ENCODE results near the gene DNAJB8. TPM values are rescaled to one million over a fixed set of nuclear protein-coding genes. Genes with fewer than 3 reads are reported as not detected.

Gene DNAJB8
- not detected in 2 replicates for total RNA-seq (2014; rRNA removed; shearing (Covaris generic); ENCODE audit: low replicate concordance)

DNA sequence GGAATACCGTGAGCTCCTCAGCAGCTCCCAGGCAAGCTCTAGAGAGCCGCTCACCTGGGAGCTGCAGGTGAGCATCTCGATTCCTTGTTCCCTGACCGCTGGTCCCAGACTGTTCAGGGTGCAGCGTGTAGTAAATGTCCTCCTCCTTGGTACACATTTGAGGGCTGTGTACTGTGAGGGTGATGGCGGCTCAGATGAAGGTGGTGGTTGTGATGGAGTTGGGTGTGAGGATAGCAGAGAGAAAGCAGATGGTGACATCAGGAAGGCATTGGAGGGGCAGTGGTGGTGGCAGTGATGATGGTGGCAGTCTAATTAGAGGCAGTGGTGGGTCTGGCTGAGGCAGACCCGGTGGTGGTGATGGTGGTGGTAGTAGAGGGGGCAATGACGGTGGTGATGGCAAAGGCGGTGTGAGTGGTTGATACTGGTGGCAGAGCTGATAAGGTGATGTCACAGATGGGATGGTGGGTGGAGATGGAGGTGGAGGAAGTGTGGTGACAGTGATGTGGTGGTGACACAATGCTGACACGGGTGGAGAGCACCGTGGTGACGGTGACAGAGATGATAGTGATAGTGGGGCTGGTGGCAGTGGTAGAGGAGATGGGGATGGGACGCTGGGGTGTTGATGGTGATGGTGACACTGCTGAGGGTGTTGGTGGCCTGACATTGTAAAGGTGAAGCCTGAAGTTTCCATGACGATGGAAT is at the start of gene DNAJB8:
DNAJB8 (minus strand) TSS at position 51 of the 702 bp plus-strand sequence. CDS start 3,645 bp downstream, outside the sequence.
- H3K27me3 ChIP-seq: peaks cover 11% of the 10 kb centered on the region
- no peaks in the 10 kb centered on the region for H3K9me3 ChIP-seq
- no peaks in the 10 kb centered on the region for H3K36me3 ChIP-seq
- H3K4me3 ChIP-seq: no peak within 1 kb of the TSS
- no peak for DNase-seq

DNA sequence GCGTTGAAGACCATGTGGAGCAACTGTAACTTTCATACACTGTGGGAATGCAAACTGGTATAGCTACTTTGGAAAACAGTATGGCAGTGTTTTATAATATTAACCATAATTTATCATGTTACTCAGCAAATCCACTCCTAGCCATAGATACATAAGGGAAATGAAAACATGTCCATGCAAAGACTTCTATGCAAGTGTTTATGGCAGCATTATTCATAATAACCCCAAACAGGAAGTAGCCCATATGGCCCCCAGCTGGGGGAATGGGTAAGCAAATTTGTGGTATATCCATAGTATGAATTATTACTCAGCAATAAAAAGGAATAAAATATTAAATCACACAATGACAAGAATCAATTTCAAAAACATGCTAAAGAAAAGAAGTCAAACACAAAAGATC is 49.3 kb upstream of the DNAJB8 start:
- peaks cover 15% of the 10 kb centered on the region for H3K9me3 ChIP-seq
- no peak for DNase-seq
- no peaks in the 10 kb centered on the region for H3K36me3 ChIP-seq
- H3K27me3 ChIP-seq: peaks cover 45% of the 10 kb centered on the region
- no peak overlapping the region for H3K4me3 ChIP-seq

DNA sequence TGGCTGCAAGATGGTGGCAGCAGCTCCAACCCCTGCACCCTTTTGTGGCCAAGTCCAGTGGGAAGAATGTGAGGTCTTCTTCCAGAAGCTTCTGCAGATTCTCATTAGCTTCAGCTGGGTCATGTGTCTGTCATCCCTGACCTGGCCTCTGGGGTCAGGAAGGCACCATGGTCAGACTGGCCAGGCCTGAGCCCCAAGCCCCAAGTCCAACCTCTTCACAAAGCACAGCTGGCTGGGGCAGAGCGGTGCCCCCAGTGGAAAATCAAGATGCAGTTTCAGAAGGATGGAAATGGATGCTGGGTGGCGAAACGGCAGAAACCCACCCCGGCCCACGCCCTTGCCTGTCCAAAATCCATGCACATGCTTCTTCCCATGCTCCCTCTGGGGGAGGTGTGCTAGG is 42.2 kb upstream of the DNAJB8 start:
- no peak for DNase-seq
- Histone ChIP-seq H3K36me3 (no peaks in the 10 kb centered on the region), H3K9me3 (no peaks in the 10 kb centered on the region), H3K27me3 (peaks cover 20% of the 10 kb centered on the region), H3K4me3 (no peak overlapping the region)

DNA sequence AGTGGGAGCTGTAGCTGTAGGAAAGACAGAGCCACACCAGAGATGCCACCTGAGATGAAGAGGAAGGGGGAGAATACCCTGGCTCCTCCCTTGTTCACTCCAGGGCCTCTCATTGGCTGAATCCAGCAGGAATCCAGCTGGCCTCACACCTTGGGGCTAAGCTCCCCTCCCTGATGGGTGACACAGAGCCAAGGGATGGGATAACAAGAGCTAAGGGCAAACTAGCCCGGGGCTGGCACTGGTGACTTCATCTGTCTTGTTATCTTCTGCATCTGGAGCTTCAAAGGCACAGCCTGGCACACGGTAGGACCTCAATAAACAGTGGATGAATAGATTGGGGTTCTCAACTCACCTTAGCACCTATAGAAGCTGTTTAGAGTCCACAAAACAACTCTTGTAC is 40.1 kb upstream of the DNAJB8 start:
- no peaks in the 10 kb centered on the region for H3K9me3 ChIP-seq
- peaks cover 11% of the 10 kb centered on the region for H3K27me3 ChIP-seq
- DNase-seq: no peak
- no peak overlapping the region for H3K4me3 ChIP-seq
- H3K36me3 ChIP-seq: no peaks in the 10 kb centered on the region

DNA sequence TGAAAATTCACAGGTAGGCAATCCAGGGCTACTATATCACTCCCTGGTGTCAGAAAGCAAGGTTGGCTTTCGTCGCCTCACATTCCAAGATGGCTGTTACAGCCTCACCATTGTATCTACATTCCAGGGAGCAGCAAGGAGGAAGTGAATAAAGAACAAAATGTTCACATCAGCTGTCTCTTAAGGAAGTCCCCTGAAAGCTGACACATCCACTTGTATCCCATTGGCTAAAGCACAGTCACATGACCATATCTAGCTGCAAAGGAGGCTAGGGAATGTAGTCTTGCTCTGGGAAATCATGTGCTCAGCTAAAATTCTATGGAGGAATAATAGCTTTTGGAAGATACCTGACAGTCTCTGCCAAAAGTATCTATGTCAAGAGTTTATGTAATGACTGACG is 39.1 kb upstream of the DNAJB8 start:
- no peaks in the 10 kb centered on the region for H3K36me3 ChIP-seq
- peaks cover 13% of the 10 kb centered on the region for H3K27me3 ChIP-seq
- H3K9me3 ChIP-seq: no peaks in the 10 kb centered on the region
- DNase-seq: no peak
- H3K4me3 ChIP-seq: no peak overlapping the region

DNA sequence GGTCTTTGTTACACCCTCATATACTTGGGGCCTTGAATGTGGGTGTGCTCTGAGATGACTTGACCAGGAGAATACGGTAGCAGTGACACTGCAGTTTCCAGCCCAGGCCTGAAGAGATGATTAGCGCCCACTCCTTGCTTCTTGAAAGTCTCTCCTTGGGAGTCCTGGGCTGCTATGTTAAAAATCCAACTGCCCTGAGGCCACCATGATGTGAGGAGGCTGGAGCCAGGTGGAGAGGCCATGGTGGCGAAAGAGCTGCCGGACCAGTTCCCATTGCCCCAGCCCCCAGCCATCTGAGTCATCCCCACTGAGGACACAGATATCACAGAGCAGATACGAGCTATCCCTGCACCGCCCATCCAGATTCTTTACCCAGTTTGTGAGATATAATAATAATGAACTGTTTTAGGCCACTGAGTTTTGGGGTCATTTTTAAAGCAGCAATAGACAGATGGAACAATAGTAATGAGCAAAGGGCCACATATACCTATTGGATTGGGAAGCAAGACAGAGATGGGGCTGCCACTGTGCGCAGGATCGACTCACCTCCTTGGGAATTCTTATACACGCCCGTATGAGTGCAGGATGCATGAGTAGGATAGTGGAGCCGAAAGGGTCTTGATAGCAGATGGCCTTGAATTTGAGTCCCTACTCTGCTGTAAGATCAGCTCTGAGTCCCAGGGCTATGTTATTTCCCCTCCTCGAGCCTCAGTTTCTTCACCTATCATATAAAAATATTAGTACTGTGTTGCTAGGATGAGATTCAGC is 38.5 kb upstream of the DNAJB8 start:
- Histone ChIP-seq H3K4me3 (no peak overlapping the region), H3K36me3 (no peaks in the 10 kb centered on the region), H3K27me3 (peaks cover 13% of the 10 kb centered on the region), H3K9me3 (no peaks in the 10 kb centered on the region)
- no peak for DNase-seq

DNA sequence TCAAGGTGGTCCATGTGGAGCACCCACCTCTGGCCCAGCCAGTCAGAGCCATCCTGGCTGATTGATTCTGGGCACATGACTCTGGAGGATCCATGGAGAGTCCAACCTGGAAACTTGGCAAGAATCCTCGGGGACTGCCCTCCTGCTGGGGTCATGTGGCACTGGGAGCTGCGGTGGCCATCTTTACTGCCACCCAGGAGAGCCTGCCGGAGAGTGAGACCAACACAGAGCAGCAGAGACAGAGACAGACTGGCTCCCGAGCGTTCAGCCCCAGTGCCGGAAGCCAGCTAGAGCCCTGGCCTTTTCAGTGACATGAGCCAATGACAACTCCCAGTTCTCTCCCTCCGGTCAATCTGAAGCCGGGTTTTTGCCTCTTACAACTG is 37.8 kb upstream of the DNAJB8 start:
- Histone ChIP-seq H3K36me3 (no peaks in the 10 kb centered on the region), H3K4me3 (no peak overlapping the region), H3K27me3 (peaks cover 13% of the 10 kb centered on the region), H3K9me3 (no peaks in the 10 kb centered on the region)
- DNase-seq: no peak

DNA sequence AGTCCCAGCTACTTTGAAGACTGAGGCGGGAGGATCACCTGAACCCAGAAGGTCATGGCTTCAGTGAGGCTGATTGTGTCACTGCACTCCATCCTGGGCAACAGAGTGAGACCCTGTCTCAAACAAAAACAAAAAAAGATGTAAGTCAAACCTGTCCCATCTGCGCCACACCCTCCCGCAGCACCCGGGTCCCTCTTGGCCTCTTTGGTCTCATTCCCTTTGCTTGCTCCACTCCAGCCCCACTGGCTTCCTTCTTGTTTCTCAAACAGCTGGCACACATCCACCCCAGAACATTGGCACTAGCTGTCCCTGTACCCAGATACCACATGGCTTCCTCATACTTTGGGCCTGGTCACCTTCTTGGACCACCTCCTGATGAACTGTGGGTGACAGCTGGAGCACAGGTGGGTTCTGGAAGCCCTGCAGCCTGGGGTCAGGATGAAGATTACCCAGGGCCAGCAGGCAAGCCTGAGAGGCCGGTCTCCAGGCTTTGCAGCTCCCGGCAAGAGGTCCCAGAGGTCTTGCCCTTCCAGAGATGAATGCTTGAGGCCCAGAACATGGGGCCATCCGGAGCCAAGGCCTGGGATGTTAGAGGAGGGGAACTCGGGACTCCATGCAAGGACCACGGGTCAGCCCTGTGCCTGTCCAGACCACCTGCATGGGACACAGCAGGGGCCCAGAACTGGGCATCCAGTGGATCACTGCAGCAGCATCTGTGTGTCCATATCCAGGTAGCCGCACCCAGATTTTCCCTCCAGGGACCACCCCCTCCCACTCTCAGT is 37.3 kb upstream of the DNAJB8 start:
- Histone ChIP-seq H3K36me3 (no peaks in the 10 kb centered on the region), H3K27me3 (peaks cover 13% of the 10 kb centered on the region), H3K9me3 (no peaks in the 10 kb centered on the region), H3K4me3 (no peak overlapping the region)
- no peak for DNase-seq

DNA sequence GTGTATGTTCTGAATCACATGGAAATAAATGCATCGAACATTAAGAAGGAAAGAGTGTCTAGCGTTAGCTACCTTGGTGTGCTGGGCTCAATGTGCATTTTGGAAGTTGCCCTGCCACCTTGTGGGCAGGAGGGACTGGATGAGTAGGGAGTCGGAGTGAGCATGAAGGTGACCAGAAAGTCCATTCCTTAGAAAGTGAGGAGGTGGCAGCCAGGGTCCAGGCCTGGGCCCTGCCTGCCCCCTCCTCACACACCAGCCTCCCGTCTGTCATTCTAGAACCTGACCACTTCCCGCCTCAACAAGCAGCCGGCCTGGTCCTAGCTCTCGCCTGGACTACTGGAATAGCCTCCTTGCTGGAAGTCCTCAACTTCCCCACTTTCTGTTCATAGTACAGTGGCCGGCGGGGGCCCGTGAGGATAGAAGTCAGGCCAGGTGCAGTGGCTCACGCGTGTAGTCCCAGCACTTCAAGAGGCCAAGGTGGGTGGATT is 36.5 kb upstream of the DNAJB8 start:
- Histone ChIP-seq H3K27me3 (peaks cover 13% of the 10 kb centered on the region), H3K4me3 (no peak overlapping the region), H3K9me3 (no peaks in the 10 kb centered on the region), H3K36me3 (no peaks in the 10 kb centered on the region)
- no peak for DNase-seq

DNA sequence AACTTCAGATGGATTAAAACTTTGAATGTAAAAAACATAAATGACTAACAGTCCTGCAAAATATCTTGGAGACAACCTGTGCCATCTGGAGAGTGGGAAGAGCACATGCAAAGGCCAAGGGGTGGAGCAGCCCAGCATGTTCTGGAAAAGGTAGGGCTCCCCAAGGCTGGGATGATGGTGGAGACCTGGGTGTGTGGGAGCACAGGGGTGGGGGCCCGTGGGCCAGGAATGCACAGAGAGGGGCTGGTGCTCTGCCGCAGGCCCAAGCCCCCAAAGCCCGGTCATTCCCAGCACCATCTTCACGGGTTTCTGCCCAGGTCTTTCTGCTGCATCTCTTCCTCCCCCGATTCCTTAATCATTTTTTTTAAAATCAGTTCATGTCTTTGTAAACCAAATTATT is 36.0 kb upstream of the DNAJB8 start:
- H3K4me3 ChIP-seq: no peak overlapping the region
- peaks cover 11% of the 10 kb centered on the region for H3K27me3 ChIP-seq
- H3K9me3 ChIP-seq: no peaks in the 10 kb centered on the region
- no peak for DNase-seq
- H3K36me3 ChIP-seq: no peaks in the 10 kb centered on the region

DNA sequence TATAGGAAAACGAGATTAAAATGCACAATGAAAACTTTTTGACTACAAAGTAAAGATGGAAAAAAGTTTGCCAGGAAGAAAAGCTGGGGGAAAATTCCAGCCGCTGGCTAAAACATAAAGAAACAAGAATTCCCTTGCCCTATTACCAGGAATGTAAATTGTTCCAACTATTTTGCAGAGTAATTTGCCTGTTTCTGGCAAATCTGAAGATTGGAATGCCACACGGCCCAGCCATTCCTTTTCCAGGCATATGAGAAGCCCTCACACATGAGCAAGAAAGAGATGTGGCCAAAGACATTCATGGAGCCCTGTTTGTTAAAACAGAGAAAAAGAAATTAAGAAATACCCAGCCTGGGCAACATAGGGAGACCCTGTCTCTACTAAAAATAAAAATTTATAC is 34.7 kb upstream of the DNAJB8 start:
- Histone ChIP-seq H3K9me3 (no peaks in the 10 kb centered on the region), H3K36me3 (no peaks in the 10 kb centered on the region), H3K4me3 (no peak overlapping the region), H3K27me3 (peaks cover 17% of the 10 kb centered on the region)
- DNase-seq: no peak

DNA sequence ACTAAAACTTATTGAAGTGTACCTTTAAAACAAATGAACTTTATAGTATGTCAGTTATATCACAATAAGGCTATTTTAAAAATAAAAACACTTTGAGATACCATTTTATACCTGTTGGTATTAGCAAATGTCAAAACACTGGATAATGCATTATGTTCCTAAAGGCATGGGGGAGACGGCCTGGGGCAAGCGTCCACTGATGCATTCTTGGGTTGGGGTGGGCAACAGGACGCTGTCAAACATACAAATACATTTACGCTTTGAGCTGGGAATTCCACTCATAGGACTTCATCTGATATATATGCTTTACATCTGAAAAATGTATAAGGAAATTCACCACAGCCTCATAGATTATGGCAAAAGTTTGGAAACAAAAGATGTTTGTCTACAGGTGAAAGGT is 33.9 kb upstream of the DNAJB8 start:
- H3K9me3 ChIP-seq: no peaks in the 10 kb centered on the region
- H3K27me3 ChIP-seq: peaks cover 17% of the 10 kb centered on the region
- H3K36me3 ChIP-seq: no peaks in the 10 kb centered on the region
- H3K4me3 ChIP-seq: no peak overlapping the region
- DNase-seq: no peak

DNA sequence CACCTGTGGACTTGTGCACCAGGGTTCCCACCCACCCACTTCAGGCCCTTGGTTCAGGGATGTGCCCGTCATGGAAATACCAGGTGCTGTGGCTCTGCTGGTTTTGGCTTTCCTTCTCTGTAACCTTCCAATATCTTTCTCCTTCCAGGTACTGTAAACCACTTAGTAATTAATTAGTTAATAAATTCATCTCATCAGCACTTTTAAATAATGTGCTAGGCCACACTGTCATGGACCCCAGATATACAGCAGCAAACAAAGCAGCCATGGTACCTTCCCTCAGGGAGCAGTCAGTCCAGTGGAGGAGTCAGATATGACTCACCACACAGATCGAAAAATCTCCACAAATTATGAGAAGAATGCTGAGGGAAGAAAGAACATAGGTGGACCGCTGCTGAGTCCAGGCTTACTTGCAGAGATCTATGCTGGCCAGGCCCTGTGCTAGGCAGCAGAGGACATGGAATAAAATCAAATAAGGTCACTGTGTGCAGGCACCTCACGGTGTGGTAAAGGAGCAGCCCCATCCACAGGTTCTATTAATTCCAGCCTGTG is 33.1 kb upstream of the DNAJB8 start:
- Histone ChIP-seq H3K4me3 (no peak overlapping the region), H3K9me3 (no peaks in the 10 kb centered on the region), H3K36me3 (no peaks in the 10 kb centered on the region), H3K27me3 (peaks cover 17% of the 10 kb centered on the region)
- DNase-seq: no peak

DNA sequence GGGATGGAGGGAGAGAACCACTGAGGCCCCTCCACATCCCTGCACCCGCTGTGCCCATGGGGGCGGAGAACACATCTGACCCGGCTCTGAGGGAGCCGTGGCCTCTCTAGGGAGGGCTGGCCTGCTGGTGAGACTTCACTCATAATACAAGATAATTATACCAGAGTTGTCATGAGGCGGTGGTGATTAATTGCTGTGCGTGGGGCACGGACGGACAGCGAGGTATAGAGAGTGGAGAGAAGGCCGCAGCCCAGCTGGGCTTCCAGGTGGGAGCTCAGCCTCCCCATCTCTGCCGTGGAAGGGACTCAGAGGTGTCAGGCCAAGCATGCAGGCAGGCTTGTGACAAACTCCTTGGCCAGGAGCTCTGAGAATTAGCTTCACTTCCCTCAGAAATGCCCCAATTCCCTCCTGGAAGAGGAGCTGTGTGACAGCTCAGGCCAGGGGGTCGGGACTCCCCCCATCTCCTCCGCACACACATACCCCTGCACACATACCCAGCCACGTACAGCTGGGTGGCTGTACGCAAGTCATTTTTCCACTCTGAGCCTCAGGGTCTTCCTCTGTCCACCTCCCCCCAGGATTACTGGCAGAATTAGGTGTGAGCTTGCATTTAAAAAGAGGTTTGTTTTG is 32.3 kb upstream of the DNAJB8 start:
- peaks cover 23% of the 10 kb centered on the region for H3K27me3 ChIP-seq
- H3K9me3 ChIP-seq: no peaks in the 10 kb centered on the region
- DNase-seq: no peak
- no peaks in the 10 kb centered on the region for H3K36me3 ChIP-seq
- H3K4me3 ChIP-seq: no peak overlapping the region

DNA sequence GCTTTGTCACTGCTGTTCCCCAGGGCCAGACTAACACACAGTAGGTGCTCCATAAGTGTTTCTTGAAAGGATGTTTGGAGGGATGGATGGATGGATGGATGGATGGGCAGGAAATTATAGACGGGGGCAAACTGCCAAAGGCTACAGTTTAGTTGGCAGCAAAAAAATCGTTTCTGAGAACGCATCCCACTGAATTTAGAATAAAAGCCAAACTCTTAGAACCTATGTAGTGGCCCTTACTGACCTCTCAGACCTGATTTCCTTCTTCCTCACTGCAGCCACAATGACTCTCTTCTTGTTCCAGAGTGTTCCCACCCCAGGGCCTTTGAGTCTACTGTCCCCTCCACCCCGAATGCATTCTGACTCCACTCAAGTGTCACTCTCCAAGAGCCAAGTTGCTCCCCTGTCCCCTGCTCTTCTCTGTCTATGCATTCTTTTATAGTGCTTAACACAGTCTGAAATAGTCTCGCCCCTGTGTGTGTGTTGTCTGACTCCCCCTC is 31.5 kb upstream of the DNAJB8 start:
- H3K4me3 ChIP-seq: no peak overlapping the region; the same call in 1 of the 2 replicates
- DNase-seq: no peak
- no peaks in the 10 kb centered on the region for H3K36me3 ChIP-seq
- H3K9me3 ChIP-seq: no peaks in the 10 kb centered on the region
- peaks cover 31% of the 10 kb centered on the region for H3K27me3 ChIP-seq

All from MG63 (cell line).